OCI-M2 (cell line): ENCODE results near the gene AFG1L.
A peak's percentile ranks its signal among the peaks of the same experiment; 100 is the strongest.
"Not testable (repeated sequence)": the region's sequence is repeated elsewhere in the genome, so short reads cannot be mapped to it uniquely, and the experiment has no call there.

Source experiments
- DNase-seq: peaks from one replicate; lab custom pipeline; 2025; ENCODE audit not compliant: unreplicated experiment; lab: John Stamatoyannopoulos, UW

The AFG1L gene

DNA sequence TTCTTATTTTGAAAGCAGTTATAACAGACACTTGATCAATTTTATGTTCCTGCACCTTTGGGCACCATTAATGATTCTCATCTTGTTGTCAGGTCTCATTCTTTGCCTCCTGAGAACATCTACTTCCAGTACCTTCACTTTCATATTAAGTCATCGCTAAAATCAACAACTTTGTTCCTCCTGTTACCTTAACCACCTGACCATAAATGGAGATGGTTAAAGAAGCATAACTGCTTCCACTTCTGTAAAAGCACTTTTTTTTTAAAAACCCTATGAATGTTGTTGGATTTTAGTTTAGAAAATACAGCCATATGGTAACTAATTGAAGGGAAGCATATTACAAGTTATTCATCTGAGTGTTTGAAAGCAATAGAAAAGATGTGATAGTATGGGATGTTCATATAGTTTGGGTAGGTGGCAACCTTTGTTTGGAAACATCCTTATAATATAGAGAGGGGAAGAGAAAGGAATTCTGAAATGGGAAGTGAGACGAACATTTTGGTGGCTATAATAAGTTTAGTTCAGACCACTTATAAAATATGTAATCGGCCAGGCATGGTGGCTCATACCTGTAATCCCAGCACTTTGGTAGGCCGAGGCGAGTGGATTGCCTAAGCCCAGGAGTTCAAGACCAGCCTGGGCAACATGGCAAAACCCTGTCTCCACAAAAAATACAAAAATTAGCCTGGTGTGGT, 53.9 kb downstream of the AFG1L start:
- no peak for DNase-seq

DNA sequence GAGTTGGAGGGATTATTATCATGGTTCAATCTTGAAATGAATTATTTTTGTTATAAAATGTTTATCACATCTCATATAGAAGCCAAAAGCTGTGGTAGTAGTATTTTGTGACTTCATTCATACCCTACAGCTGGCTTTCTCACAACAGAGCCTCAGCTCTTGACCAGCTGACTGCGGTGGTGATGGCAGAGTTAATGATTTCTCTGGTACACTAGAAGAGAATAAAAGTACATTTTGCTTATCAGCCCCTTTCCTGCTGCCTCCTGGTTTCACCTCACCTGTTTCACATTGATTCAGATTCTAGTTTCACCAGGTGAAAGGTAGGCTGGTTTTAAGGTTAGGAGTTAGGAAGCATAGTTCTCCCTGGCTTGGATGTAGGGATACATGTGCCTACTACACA, 55.7 kb downstream of the AFG1L start:
- no peak for DNase-seq

DNA sequence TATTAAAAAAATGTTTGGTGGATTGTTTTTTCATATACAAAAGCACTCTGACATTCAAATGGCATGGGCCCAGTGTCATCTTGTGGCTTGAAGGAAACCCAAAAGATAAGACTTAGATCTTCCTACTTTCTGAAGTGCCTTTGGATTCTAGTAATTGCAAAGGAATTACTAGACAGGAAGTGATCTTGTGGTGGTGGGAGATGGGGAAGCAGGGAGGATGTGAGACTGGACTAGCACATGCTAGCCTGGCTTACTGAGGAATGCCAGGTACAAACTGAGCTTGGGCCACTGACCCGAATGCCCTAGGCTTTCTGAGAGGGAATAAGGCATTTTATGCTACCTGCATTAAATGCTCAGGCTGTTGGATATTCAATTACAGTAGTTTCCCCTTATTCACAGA, 59.0 kb downstream of the AFG1L start:
- no peak for DNase-seq

DNA sequence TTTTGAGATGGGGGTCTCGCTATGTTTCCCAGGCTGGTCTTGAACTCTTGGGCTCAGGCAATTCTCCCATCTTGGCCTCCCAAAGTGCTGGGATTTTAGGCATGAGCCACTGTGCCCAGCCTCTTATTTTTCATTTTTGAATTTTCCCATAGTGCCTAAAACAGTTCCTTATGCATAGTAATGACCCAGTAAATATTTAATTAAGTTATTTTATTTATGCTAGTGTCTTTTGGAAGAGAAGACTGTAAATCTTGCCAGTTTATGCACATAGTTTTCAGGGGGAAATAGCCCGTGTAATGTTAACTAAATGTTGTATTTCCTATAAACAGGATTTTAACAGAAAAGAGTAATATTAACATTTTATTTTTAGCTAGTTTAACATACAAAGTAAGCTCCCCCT, 60.3 kb downstream of the AFG1L start:
- no peak for DNase-seq

DNA sequence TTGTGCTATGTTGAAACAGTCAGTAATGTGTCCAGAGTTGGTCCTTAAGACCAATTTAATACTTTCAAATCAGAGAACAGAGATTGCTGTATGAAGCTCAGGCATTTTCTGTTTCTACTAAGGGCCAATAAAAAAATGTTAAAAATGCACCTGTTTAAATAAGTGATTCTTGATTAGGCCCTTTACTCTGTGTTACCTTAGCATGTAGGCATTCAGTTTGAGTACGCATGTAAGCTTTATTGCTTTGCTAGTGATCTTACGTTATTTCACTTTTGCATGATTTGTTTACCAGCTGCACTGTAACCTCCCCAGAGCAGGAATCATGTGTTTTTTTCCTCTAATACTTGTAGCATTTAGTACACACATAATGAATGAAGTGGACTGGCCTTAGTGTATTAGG, 61.0 kb downstream of the AFG1L start:
- DNase-seq: no peak

GRCh38 chr6:108359901-108360882, 65.3 kb downstream of the AFG1L start:
- DNase-seq: no peak

DNA sequence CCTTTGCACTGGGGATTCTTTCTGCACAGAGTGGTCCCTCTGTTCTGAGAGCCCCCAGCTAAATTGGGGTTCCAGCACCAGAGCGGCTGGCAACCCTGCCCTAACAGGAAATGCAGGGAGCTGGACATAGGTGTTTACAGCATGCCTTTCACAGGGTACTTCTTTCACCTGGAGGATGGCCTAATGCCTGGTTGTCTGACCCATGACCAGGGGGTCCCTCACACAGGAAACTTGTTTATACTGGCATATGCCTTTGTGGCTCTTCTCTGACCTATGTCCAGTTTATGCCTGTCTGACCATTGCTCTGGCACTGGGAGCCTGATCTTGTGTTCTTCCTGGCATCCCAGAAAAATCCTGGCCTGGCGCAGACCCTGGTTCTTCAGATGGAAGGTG, 66.1 kb downstream of the AFG1L start:
- no peak for DNase-seq

- DNase-seq: peak; percentile 58
These were observed 66.6 kb downstream of the AFG1L start for GRCh38 chr6:108361312-108361932.

GRCh38 chr6:108362455-108362854, 67.6 kb downstream of the AFG1L start:
- DNase-seq: no peak

- no peak for DNase-seq
These were observed 68.3 kb downstream of the AFG1L start for GRCh38 chr6:108363113-108363512.

GRCh38 chr6:108363889-108364313, 69.0 kb downstream of the AFG1L start:
- DNase-seq: no peak

DNA sequence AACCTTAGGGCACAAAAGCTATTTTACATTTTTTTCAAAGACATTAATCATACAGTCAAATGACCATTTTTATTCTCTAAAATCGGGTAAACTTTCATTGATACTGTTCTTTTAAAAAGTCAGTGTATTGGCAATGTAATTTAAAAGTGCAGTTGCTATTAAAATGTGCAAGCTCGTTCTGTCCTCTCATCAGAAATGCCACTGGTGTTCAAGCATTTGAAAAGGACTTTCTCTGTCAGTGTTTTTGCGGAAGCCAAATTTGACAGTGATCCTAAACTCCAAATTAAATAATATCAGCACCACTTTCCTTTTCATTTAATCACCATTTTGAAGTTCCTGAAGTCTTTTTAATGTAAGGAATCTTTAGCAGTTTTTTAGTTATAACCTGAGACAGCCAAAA, 69.6 kb downstream of the AFG1L start:
- no peak for DNase-seq

DNA sequence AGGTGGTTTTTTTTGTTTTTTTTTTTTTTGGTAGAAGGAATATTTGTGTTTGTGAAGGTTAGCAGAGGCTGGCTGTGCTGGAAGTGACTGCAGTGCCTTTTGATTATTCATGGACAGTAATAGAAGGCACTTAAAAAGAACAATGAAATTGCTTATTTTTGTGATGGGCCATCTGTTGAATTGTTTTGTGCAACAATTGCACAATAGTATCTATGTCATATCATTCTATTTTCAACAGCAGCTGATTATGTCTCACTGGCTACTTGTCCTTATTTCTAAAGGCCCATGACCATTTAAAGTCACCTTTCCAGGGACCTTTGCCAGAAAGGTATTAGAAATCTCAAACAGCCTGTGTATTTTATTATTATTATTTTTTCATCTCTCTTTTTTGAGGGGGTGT, 70.6 kb downstream of the AFG1L start:
- DNase-seq: no peak

DNA sequence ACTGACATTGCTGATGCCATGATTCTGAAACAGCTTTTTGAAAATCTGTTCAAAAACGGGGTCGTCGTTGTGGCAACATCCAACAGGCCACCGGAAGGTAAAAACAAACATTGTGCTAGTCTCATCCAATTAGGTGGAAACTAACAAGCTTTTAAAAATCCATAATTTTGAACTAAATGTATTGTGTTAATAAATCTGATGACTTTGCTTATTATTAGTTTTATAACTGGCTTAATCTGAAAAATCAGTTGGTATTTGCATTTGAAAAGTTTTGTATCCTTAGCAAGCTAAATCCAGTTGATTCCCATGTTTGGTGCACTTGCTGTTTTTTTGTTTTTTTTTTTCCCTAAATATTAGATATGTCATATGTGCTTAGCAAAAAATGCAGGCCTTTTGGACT, 71.4 kb downstream of the AFG1L start:
- DNase-seq: no peak

DNA sequence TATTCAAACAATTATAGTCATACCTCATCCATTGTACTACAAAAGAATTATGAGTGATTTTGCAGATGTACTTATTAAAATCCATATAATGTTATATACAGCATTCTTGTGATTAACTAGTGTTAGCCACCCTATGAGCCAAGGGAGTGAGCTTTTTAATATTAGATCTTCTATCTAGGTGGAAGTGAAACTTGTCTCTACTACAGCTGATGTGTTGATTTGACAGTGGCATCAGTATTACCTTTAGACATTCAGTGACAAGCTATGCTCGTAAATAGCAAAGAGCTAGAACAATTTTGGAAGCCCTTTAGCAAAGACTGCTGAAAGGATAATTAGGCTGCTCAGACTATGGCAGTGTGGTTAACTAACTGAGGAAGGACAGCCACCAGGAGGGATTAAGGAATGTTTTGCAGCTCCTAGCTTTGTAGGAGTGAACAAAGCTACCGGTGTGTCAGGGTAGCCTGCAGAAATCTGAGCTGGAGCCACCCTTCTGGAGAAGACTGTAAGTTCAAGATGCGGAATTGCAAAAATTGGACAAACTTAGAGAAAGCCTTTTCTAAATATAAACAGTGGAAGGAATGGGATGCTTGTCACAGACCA, 73.7 kb downstream of the AFG1L start:
- DNase-seq: no peak

DNA sequence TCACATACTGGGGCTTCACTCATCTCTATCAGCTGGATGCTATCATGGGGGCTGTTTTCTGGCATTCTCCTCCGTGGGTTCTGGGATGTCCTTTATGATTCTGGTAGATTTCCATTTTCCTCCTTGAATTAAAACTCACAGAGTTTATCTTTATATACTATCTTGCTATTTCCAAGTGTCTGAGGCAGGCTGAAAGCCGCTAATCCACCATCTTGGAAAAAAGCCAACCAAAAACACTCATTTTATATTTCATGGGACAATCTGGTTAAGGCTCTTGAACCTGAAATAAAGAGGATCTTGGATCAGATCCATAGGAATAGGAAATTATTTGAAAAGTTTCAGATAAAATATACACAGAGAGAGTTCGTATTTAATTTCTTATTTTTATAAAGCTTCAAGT, 86.0 kb downstream of the AFG1L start:
- DNase-seq: no peak

GRCh38 chr6:108383981-108384380, 89.1 kb downstream of the AFG1L start:
- DNase-seq: no peak

- not testable (repeated sequence) for DNase-seq
These were observed 94.3 kb downstream of the AFG1L start for GRCh38 chr6:108389190-108389589.

- DNase-seq: no peak
These were observed 100.4 kb downstream of the AFG1L start for GRCh38 chr6:108395297-108395696.

DNA sequence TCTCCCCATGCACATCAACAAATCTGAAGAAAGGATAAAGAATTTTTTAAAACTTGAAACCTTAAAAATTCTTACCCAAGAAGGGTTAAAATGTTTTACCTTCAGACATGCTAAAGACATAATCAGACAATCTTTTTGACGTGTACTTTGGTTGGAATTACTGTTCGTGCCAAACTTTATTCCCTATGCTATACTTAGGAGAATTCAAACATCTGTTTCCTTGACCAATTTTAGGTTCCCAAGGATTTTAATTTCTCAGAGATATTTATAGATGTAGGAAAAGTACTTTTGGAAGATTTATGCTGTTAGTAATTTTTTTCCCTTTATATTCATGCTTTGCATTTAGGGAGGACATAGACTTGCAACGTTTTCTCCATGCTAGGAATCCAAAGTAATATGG, 108.4 kb downstream of the AFG1L start:
- DNase-seq: no peak

- no peak for DNase-seq
These were observed 112.1 kb downstream of the AFG1L start for GRCh38 chr6:108406943-108407342.
